Neural progenitor cell (in vitro differentiated cells): ENCODE results near the gene RASGRP2. TPM values are rescaled to one million over a fixed set of nuclear protein-coding genes. Genes with fewer than 3 reads are reported as not detected.

Experiments
- DNase-seq: peaks from one replicate; pipeline ENCODE4 v3.0.0-alpha.2; 2016; ENCODE audit warnings: low spot score
- H2AFZ ChIP-seq: fragments of 200-600 bp; sonication (generic); replicated peaks from 2 replicates; pipeline ENCODE4 v1.6.1; 2016; ENCODE audit warnings: antibody characterized with exemption
- H3F3A ChIP-seq: fragments of 200-600 bp; sonication (generic); 2 replicates; pipeline ENCODE4 v1.6.1; 2016; ENCODE audit warnings: antibody characterized with exemption, low read depth
- H3K27ac ChIP-seq: fragments of 200-600 bp; sonication (generic); 2 replicates; pipeline ENCODE4 v1.5.1; 2016; ENCODE audit warnings: mild to moderate bottlenecking
- H3K27me3 ChIP-seq: fragments of 200-600 bp; sonication (generic); 2 replicates; pipeline ENCODE4 v1.6.1; 2016; ENCODE audit warnings: mild to moderate bottlenecking, moderate library complexity
- H3K36me3 ChIP-seq: fragments of 200-600 bp; sonication (generic); 2 replicates; pipeline ENCODE4 v1.5.1; 2016
- H3K4me1 ChIP-seq: fragments of 200-600 bp; sonication (generic); 2 replicates; pipeline ENCODE4 v1.6.1; 2016; ENCODE audit warnings: mixed run types
- H3K4me2 ChIP-seq: fragments of 200-600 bp; sonication (generic); 2 replicates; pipeline ENCODE4 v1.6.1; 2016
- H3K4me3 ChIP-seq: fragments of 200-600 bp; sonication (generic); 2 replicates; pipeline ENCODE4 v1.5.1; 2016
- H3K79me2 ChIP-seq: fragments of 200-600 bp; sonication (generic); 2 replicates; pipeline ENCODE4 v1.6.1; 2016; ENCODE audit warnings: low read depth
- H3K9ac ChIP-seq: fragments of 200-600 bp; sonication (generic); 2 replicates; pipeline ENCODE4 v1.6.1; 2016
- H3K9me3 ChIP-seq: fragments of 200-600 bp; sonication (generic); 2 replicates; pipeline ENCODE4 v1.5.1; 2016; ENCODE audit warnings: low read depth
- H4K20me1 ChIP-seq: fragments of 200-600 bp; sonication (generic); 2 replicates; pipeline ENCODE4 v1.6.1; 2016; ENCODE audit warnings: low read depth
- H3K27ac Mint-ChIP-seq: 3 replicates; pipeline ENCODE4 v1.8.0; 2021; ENCODE audit warnings: mixed read lengths
- H3K27me3 Mint-ChIP-seq: 2 replicates; pipeline ENCODE4 v1.8.0; 2022; ENCODE audit warnings: low read depth, mild to moderate bottlenecking, inconsistent platforms, moderate library complexity, mixed read lengths; ENCODE audit not compliant: insufficient read depth
- H3K36me3 Mint-ChIP-seq: 3 replicates; pipeline ENCODE4 v1.8.0; 2021; ENCODE audit warnings: mixed read lengths
- H3K4me1 Mint-ChIP-seq: 3 replicates; pipeline ENCODE4 v1.8.0; 2021; ENCODE audit warnings: mixed read lengths
- H3K4me3 Mint-ChIP-seq: 3 replicates; pipeline ENCODE4 v1.8.0; 2021; ENCODE audit warnings: mild to moderate bottlenecking, moderate library complexity, mixed read lengths
- H3K9me3 Mint-ChIP-seq: 3 replicates; pipeline ENCODE4 v1.8.0; 2020; ENCODE audit warnings: mixed read lengths
- CTCF ChIP-seq: fragments of 200-600 bp; sonication (generic); IDR thresholded peaks from 2 replicates; pipeline ENCODE4 v1.5.1; 2017; ENCODE audit warnings: antibody characterized with exemption, mild to moderate bottlenecking
- EZH2 ChIP-seq: fragments of 200-600 bp; sonication (generic); IDR thresholded peaks from 2 replicates; pipeline ENCODE4 v1.6.1; 2017; ENCODE audit warnings: antibody characterized with exemption, mild to moderate bottlenecking, moderate library complexity
- EZH2phosphoT487 ChIP-seq: fragments of 200-600 bp; sonication (generic); IDR thresholded peaks from 2 replicates; pipeline ENCODE4 v1.6.1; 2017; ENCODE audit warnings: antibody characterized with exemption
- total RNA-seq: library from RNA; depleted of rRNA; stranded (reverse); fragments of >200 nt; gene quantifications from 2 replicates; pipeline ENCODE4 v1.2.3, GENCODE V29; 2015; ENCODE audit warnings: low replicate concordance

Gene RASGRP2
- total RNA-seq, 1 donor from 2014 or later = 0.06 TPM

GRCh38 chr11:64769283-64769682, 25.3 kb upstream of the RASGRP2 start:
- H3K4me3 Mint-ChIP-seq = peak overlapping the region; percentile 36
- H3K9me3 ChIP-seq = no peaks in the 10 kb centered on the region
- H3K4me2 ChIP-seq = no peak overlapping the region
- peaks cover 54% of the 10 kb centered on the region for H3K36me3 ChIP-seq
- no peak overlapping the region for H3K9ac ChIP-seq
- H3K4me1 Mint-ChIP-seq = peaks cover 41% of the 10 kb centered on the region
- H3K27me3 Mint-ChIP-seq = peaks cover 7% of the 10 kb centered on the region
- TF ChIP-seq EZH2phosphoT487 (no peak), EZH2 (no peak), CTCF (no peak)
- H3K27me3 ChIP-seq = no peaks in the 10 kb centered on the region
- H3K27ac Mint-ChIP-seq = no peak overlapping the region
- no peak overlapping the region for H3K27ac ChIP-seq
- H2AFZ ChIP-seq = no peak overlapping the region
- H3K4me3 ChIP-seq = no peak overlapping the region
- peaks cover 99% of the 10 kb centered on the region for H3F3A ChIP-seq
- H3K9me3 Mint-ChIP-seq = no peaks in the 10 kb centered on the region
- H3K79me2 ChIP-seq = peaks cover 88% of the 10 kb centered on the region
- DNase-seq = no peak
- peaks cover 22% of the 10 kb centered on the region for H3K4me1 ChIP-seq
- peaks cover 58% of the 10 kb centered on the region for H3K36me3 Mint-ChIP-seq
- peaks cover 100% of the 10 kb centered on the region for H4K20me1 ChIP-seq

DNA sequence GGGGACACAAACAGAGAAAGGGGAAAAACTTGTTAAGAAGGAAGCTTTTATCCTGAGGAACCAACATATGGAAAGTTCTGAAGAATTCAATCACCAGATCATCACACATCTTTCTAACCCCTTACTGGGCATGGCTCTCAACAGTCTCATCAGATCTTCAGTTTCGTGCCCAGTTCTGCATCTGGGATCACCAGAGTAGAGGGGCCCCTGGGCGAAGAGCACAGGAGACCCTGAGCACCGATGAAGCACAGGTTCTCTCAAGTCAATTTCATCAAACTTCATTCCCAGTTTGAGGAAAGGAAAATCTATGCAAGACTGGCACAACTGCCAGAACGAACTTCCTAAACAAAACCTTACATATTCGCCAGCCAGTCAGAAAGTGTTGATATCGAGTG, 24.4 kb upstream of the RASGRP2 start:
- Histone ChIP-seq H4K20me1 (peaks cover 100% of the 10 kb centered on the region), H3K9ac (no peak overlapping the region), H3K9me3 (no peaks in the 10 kb centered on the region), H3F3A (peaks cover 99% of the 10 kb centered on the region), H3K36me3 (peaks cover 44% of the 10 kb centered on the region), H2AFZ (no peak overlapping the region), H3K27ac (no peak overlapping the region), H3K79me2 (peaks cover 78% of the 10 kb centered on the region), H3K4me3 (no peak overlapping the region), H3K4me1 (peaks cover 31% of the 10 kb centered on the region), H3K4me2 (no peak overlapping the region), H3K27me3 (no peaks in the 10 kb centered on the region)
- H3K4me3 Mint-ChIP-seq = no peak overlapping the region
- TF ChIP-seq EZH2phosphoT487 = no peak
- TF ChIP-seq CTCF = no peak
- TF ChIP-seq EZH2 = no peak
- no peak overlapping the region for H3K27ac Mint-ChIP-seq
- H3K4me1 Mint-ChIP-seq = peaks cover 48% of the 10 kb centered on the region
- peaks cover 7% of the 10 kb centered on the region for H3K27me3 Mint-ChIP-seq
- H3K9me3 Mint-ChIP-seq = no peaks in the 10 kb centered on the region
- DNase-seq = no peak
- H3K36me3 Mint-ChIP-seq = peaks cover 52% of the 10 kb centered on the region

DNA sequence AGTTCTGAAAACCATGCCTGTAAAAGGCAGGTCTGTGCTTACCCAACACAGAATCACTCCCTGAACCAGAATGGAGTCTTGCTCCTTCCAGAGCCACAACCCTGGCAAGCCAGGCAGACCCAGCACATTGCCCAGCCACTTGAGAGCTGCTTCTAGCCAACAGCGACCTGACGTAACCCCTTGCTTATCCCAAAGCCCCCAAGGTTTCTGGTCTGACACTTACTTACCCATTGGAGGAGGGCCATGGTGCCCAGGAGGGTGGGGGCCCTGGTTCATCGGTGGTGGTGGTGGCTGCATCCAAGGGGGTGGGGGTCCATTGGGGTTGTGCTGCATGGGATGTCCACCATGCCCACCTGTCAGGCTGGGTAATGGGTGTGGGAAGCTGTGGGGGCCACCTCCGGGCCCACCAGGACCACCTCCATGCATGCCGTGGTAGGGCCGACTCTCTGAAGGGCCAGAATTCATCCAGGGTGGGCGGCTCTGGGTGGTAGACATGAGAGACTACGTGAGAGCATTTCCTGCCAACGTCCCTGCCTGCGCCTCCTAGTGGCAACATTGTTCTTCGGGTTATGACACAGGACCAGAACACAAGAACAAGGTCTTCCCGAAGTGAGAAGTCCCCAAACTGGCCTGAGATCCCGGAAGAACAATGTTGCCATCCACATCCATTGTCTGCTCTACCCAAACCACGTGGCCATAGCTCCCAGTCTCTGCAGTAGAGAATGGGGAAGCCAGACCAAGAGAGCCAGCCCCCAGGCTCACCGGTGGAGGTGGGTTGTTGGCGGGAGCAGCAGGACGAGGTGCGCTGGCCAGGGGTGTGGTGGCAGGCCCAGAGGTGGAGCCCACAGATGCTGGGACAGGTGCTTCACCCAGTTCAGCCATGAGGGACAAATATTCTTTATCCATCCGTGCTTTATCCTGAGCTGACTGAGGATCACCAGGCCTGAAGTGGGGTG, 23.7 kb upstream of the RASGRP2 start:
- H3K79me2 ChIP-seq = peaks cover 71% of the 10 kb centered on the region
- H3K9ac ChIP-seq = no peak overlapping the region
- no peak overlapping the region for H3K27ac ChIP-seq
- no peak overlapping the region for H2AFZ ChIP-seq
- DNase-seq = peak; percentile 84
- H3K4me1 Mint-ChIP-seq = peaks cover 55% of the 10 kb centered on the region
- peaks cover 99% of the 10 kb centered on the region for H3F3A ChIP-seq
- no peak overlapping the region for H3K27ac Mint-ChIP-seq
- peaks cover 12% of the 10 kb centered on the region for H3K27me3 Mint-ChIP-seq
- no peak overlapping the region for H3K4me2 ChIP-seq
- no peak for TF ChIP-seq EZH2phosphoT487
- TF ChIP-seq EZH2 = no peak
- peak; percentile 81 for TF ChIP-seq CTCF
- no peak overlapping the region for H3K4me3 ChIP-seq
- peaks cover 53% of the 10 kb centered on the region for H3K36me3 Mint-ChIP-seq
- H3K27me3 ChIP-seq = no peaks in the 10 kb centered on the region
- peaks cover 38% of the 10 kb centered on the region for H3K4me1 ChIP-seq
- H4K20me1 ChIP-seq = peaks cover 100% of the 10 kb centered on the region
- no peaks in the 10 kb centered on the region for H3K9me3 Mint-ChIP-seq
- H3K4me3 Mint-ChIP-seq = no peak overlapping the region
- peaks cover 39% of the 10 kb centered on the region for H3K36me3 ChIP-seq
- H3K9me3 ChIP-seq = no peaks in the 10 kb centered on the region
